Lung (tissue), 12 donors: Measurements from ENCODE around the gene PARM1. TPM values are rescaled to one million over a fixed set of nuclear protein-coding genes. Genes with fewer than 3 reads are reported as not detected.

Source experiments
- ATAC-seq: fragments of 200-7000 bp; cut with Tn5 transposase; one replicate; pipeline ENCODE4 v1.9.1; 2020; ENCODE audit warnings: moderate number of reproducible peaks; ENCODE audit not compliant: insufficient read depth, low FRiP score
- DNase-seq, 3 donors: peaks; one replicate each; pipeline ENCODE4 v3.0.0-alpha.2; 2013 to 2017
- H3K27ac ChIP-seq, 2 donors: one replicate each; pipeline ENCODE4 v1.5.1; 2013; ENCODE audit warnings: mild to moderate bottlenecking in 2 of 2, moderate library complexity in 2 of 2, control low read depth in 1 of 2, inconsistent platforms in 1 of 2, low read depth in 1 of 2, low read length in 1 of 2
- H3K27me3 ChIP-seq, 3 donors: one replicate each; pipeline ENCODE4 v1.5.1; 2013; ENCODE audit warnings: low read length in 2 of 3; ENCODE audit not compliant: control insufficient read depth in 3 of 3, insufficient read depth in 3 of 3
- H3K36me3 ChIP-seq, 4 donors: one replicate each; pipeline ENCODE4 v1.5.1; 2013; ENCODE audit warnings: low read length in 4 of 4, mild to moderate bottlenecking in 1 of 4, moderate library complexity in 1 of 4; ENCODE audit not compliant: control insufficient read depth in 4 of 4, insufficient read depth in 4 of 4
- H3K4me1 ChIP-seq, 5 donors: one replicate each; pipeline ENCODE4 v1.5.1; 2013; ENCODE audit warnings: low read length in 5 of 5, mild to moderate bottlenecking in 2 of 5, moderate library complexity in 1 of 5; ENCODE audit not compliant: control insufficient read depth in 5 of 5, insufficient read depth in 5 of 5
- H3K4me3 ChIP-seq: one replicate; pipeline ENCODE4 v1.5.1; 2013; ENCODE audit warnings: mild to moderate bottlenecking, control low read depth, moderate library complexity
- H3K9ac ChIP-seq, 2 donors: one replicate each; pipeline ENCODE4 v1.5.1; 2013; ENCODE audit warnings: low read length in 2 of 2, control low read depth in 1 of 2; ENCODE audit not compliant: insufficient read depth in 1 of 2
- H3K9me3 ChIP-seq, 4 donors: one replicate each; pipeline ENCODE4 v1.5.1; 2013; ENCODE audit warnings: low read length in 3 of 4, mild to moderate bottlenecking in 1 of 4, moderate library complexity in 1 of 4; ENCODE audit not compliant: control insufficient read depth in 4 of 4, insufficient read depth in 3 of 4
- CTCF ChIP-seq: IDR thresholded peaks from 2 replicates; pipeline ENCODE4 v1.5.1; 2012; ENCODE audit warnings: mild to moderate bottlenecking; ENCODE audit errors: control extremely low read depth, extremely low read depth
- WGBS, 2 donors: extraction: QIAGEN DNeasy Blood & Tissue Kit; methylation state at CpG; one replicate each; pipeline ENCODE4 v1.1.7; 2013; 5-methylcytosine and 5-hydroxymethylcytosine counted together
- polyA plus RNA-seq, 2 donors: library from polyadenylated mRNA; stranded (reverse); fragments of 200-250 nt; gene quantifications; one replicate each; pipeline ENCODE4 v1.2.1, GENCODE V29; 2013
- total RNA-seq, 2 donors: library from RNA; depleted of rRNA in 1 of 2; stranded (reverse); fragments of >200 nt in 1 of 2; gene quantifications; one replicate each; pipeline ENCODE4 v1.2.1, GENCODE V29; 2014 to 2021
- donor health status: control.
- donor health status: control.
- donor health status: Bipolar disorder and iron deficiency.
- donor health status: healthy.
- donor health status: DM: yes; HTN: yes; CAD: no.

PARM1 gene
- total and polyA plus RNA-seq, 4 donors = 25.4 to 101 (median 40.5) TPM

DNA sequence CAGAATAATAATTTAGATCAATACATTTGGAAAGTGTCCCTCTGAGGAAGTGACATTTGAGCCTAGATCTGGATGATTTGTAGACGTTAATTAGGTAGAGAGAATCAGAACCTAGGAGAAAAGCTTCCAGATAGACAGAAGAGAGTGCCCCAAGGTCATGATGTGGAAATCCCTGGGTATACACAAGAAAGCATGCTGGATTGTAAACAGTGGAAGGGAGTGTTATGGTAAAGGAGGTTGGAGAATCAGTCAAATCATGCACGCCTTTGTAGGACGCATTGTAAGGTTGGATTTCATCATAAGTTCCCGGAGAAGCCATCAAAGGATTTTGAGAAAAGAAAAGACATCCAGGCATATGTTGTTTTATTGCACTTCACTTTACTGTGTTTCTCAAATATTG, 156.3 kb downstream of the PARM1 start:
- ATAC-seq (no peak), DNase-seq (no peak)
- Histone ChIP-seq H3K4me3 (no peak overlapping the region), H3K4me1 (no peaks in the 10 kb centered on the region), H3K9me3 (no peaks in the 10 kb centered on the region), H3K9ac (no peak overlapping the region), H3K27me3 (no peaks in the 10 kb centered on the region), H3K27ac (no peak overlapping the region), H3K36me3 (no peaks in the 10 kb centered on the region)
- WGBS, 2 donors = 68 to 70% methylated on average over 4 of the region's 4 CpGs
- TF ChIP-seq CTCF = no peak

- TF ChIP-seq CTCF = no peak
Observed at GRCh38 chr4:75099321-75099720, 166.4 kb downstream of the PARM1 start.

More at GRCh38 chr4:75099321-75099720, 166.4 kb downstream of the PARM1 start:
- H3K36me3 ChIP-seq = no peaks in the 10 kb centered on the region
- peaks cover 0 to 2% (median 0%) of the 10 kb centered on the region in 4 donors for H3K9me3 ChIP-seq
- no peak overlapping the region for H3K27ac ChIP-seq
- peaks cover 0 to under 1% (median 0%) of the 10 kb centered on the region in 3 donors for H3K27me3 ChIP-seq
- H3K4me3 ChIP-seq = no peak overlapping the region
- no peak overlapping the region for H3K9ac ChIP-seq
- DNase-seq (no peak), ATAC-seq (no peak)
- WGBS, 2 donors = 78 to 87% methylated on average over 3 of the region's 3 CpGs
- H3K4me1 ChIP-seq = no peaks in the 10 kb centered on the region

Other genes starting within 250 kb of the PARM1 start
- gene BTC, start 138.6 kb upstream of the PARM1 start, total RNA-seq = 1 to 10 TPM; 4.4 to 9.2 TPM
- 1 to 10 TPM; 3.0 to 3.6 TPM for gene BTC, start 138.6 kb upstream of the PARM1 start, polyA plus RNA-seq